MM.1S (cell line): ENCODE results near the gene OGG1.
"Not testable (repeated sequence)": the region's sequence is repeated elsewhere in the genome, so short reads cannot be mapped to it uniquely, and the experiment has no call there.

ENCODE experiments used
- DNase-seq: peaks from one replicate; pipeline ENCODE4 v3.0.0-alpha.2; 2015
- H2AFZ ChIP-seq: fragments of 300-600 bp; sonication (generic); 2 replicates; pipeline ENCODE4 v1.6.0; 2016; ENCODE audit warnings: antibody characterized with exemption, low read length
- H3F3A ChIP-seq: fragments of 300-600 bp; sonication (generic); 2 replicates; pipeline ENCODE4 v1.6.1; 2016; ENCODE audit warnings: mild to moderate bottlenecking, antibody characterized with exemption, low read length, moderate library complexity, mixed read lengths; ENCODE audit not compliant: insufficient read depth
- H3K27ac ChIP-seq: fragments of 300-600 bp; sonication (generic); 2 replicates; pipeline ENCODE4 v1.5.1; 2016; ENCODE audit warnings: mild to moderate bottlenecking, low read length
- H3K27me3 ChIP-seq: fragments of 300-600 bp; sonication (generic); replicated peaks from 2 replicates; pipeline ENCODE4 v1.6.0; 2016; ENCODE audit warnings: low read length; ENCODE audit not compliant: insufficient read depth
- H3K36me3 ChIP-seq: fragments of 300-600 bp; sonication (generic); replicated peaks from 2 replicates; pipeline ENCODE4 v1.6.1; 2016; ENCODE audit warnings: mild to moderate bottlenecking, low read length, mixed read lengths; ENCODE audit not compliant: insufficient read depth
- H3K4me1 ChIP-seq: fragments of 300-600 bp; sonication (generic); 2 replicates; pipeline ENCODE4 v1.6.1; 2016; ENCODE audit warnings: low read length, mixed read lengths
- H3K4me2 ChIP-seq: fragments of 300-600 bp; sonication (generic); 2 replicates; pipeline ENCODE4 v1.6.0; 2016; ENCODE audit warnings: low read depth, low read length
- H3K4me3 ChIP-seq: fragments of 300-600 bp; sonication (generic); 2 replicates; pipeline ENCODE4 v1.5.1; 2016; ENCODE audit warnings: low read length, mixed read lengths
- H3K79me2 ChIP-seq: fragments of 300-600 bp; sonication (generic); 2 replicates; pipeline ENCODE4 v1.6.1; 2016; ENCODE audit warnings: mixed run types, low read length, mixed read lengths
- H3K9ac ChIP-seq: fragments of 300-600 bp; sonication (generic); 2 replicates; pipeline ENCODE4 v1.6.1; 2016; ENCODE audit warnings: low read length, mixed read lengths
- H3K9me2 ChIP-seq: fragments of 300-600 bp; sonication (generic); replicated peaks from 2 replicates; pipeline ENCODE4 v1.6.1; 2016; ENCODE audit warnings: mild to moderate bottlenecking, low read length, mixed read lengths; ENCODE audit not compliant: insufficient read depth
- H3K9me3 ChIP-seq: fragments of 300-600 bp; sonication (generic); replicated peaks from 2 replicates; pipeline ENCODE4 v1.6.1; 2016; ENCODE audit warnings: mild to moderate bottlenecking, low read length, mixed read lengths; ENCODE audit not compliant: insufficient read depth
- H4K20me1 ChIP-seq: fragments of 300-600 bp; sonication (generic); 2 replicates; pipeline ENCODE4 v1.6.1; 2016; ENCODE audit warnings: mild to moderate bottlenecking, low read length, moderate library complexity, mixed read lengths; ENCODE audit not compliant: insufficient read depth
- CTCF ChIP-seq: fragments of 300-600 bp; sonication (generic); IDR thresholded peaks from 2 replicates; pipeline ENCODE4 v1.5.1; 2016; ENCODE audit warnings: antibody characterized with exemption, low read length, mixed read lengths
- EZH2 ChIP-seq: fragments of 300-600 bp; sonication (generic); optimal IDR thresholded peaks from 2 replicates; pipeline ENCODE3; 2017; ENCODE audit warnings: low read depth, mild to moderate bottlenecking, antibody characterized with exemption, low read length, mixed read lengths
- EZH2phosphoT487 ChIP-seq: fragments of 300-600 bp; sonication (generic); IDR thresholded peaks from 2 replicates; pipeline ENCODE4 v1.6.1; 2018; ENCODE audit warnings: antibody characterized with exemption, low read length

The OGG1 gene

GRCh38 chr3:9769012-9769411, 19.3 kb downstream of the OGG1 start:
- Histone ChIP-seq H3K9me2 (no peaks in the 10 kb centered on the region), H3K36me3 (no peaks in the 10 kb centered on the region), H4K20me1 (no peaks in the 10 kb centered on the region), H3K4me3 (peak overlapping the region; percentile 75), H3K27me3 (no peaks in the 10 kb centered on the region), H3K79me2 (no peaks in the 10 kb centered on the region), H3K27ac (no peak overlapping the region), H3K9me3 (no peaks in the 10 kb centered on the region), H3F3A (no peaks in the 10 kb centered on the region; the same call in 1 of the 2 replicates), H3K4me2 (peak overlapping the region; percentile 80; the same call in 1 of the 2 replicates), H3K4me1 (0 out of 2 replicates have a peak, but pooled peaks cover 5% of the 10 kb centered on the region), H2AFZ (peak overlapping the region; percentile 68), H3K9ac (peak overlapping the region; percentile 66; the same call in 1 of the 2 replicates)
- DNase-seq, result no peak
- TF ChIP-seq EZH2 (no peak), CTCF (no peak), EZH2phosphoT487 (no peak)

GRCh38 chr3:9769426-9770275, 19.9 kb downstream of the OGG1 start, which contains the start of gene CAMK1:
Gene CAMK1, minus strand, starts transcription at chr3:9769947. Its CDS starts 2,198 bp downstream, at chr3:9767749.
- peak within 1 kb of the TSS; percentile 68 for H2AFZ ChIP-seq
- no peaks in the 10 kb centered on the region for H3K27me3 ChIP-seq
- H3K4me3 ChIP-seq, result peak within 1 kb of the TSS; percentile 75
- no peaks in the 10 kb centered on the region; the same call in 1 of the 2 replicates for H3F3A ChIP-seq
- H3K79me2 ChIP-seq, result no peaks in the 10 kb centered on the region
- no peaks in the 10 kb centered on the region for H3K9me2 ChIP-seq
- no peaks in the 10 kb centered on the region for H3K36me3 ChIP-seq
- H3K4me2 ChIP-seq, result peak within 1 kb of the TSS; percentile 80
- no peaks in the 10 kb centered on the region for H3K9me3 ChIP-seq
- no peak within 1 kb of the TSS for H3K27ac ChIP-seq
- H4K20me1 ChIP-seq, result no peaks in the 10 kb centered on the region
- no peak for TF ChIP-seq EZH2phosphoT487
- TF ChIP-seq EZH2, result no peak
- no peak for TF ChIP-seq CTCF
- DNase-seq, result peak; percentile 65
- H3K4me1 ChIP-seq, result 0 out of 2 replicates have a peak, but pooled peaks cover 5% of the 10 kb centered on the region
- peak within 1 kb of the TSS; percentile 66; the same call in 1 of the 2 replicates for H3K9ac ChIP-seq

DNA sequence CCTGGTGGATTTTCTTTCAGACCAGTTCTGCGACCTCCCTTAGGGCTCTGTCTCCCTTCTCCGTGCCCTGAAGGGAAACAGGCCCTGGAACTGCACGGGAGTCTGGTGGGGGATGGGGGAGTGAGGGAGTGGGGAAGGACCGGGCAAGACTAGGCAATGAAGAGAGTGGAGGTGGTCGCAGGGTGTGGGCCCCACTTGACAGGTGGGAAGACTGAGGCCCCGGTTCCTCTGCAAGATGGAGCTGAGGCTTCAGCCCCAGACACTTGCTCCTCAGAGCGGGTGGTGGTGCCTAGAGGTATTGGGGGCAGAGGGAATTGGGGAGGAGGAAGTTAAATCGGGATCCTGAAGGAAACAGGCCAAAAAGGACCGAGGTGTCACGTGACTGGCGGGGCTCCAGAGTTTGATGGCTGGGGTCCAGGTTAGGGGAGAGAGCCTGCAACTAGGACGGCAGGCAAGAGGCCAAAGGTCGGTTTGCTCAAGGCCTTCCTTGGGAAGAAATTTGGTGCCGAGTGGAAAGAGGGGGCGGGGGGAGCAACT, 20.6 kb downstream of the OGG1 start:
- peak overlapping the region; percentile 75 for H3K4me3 ChIP-seq
- peak overlapping the region; percentile 80 for H3K4me2 ChIP-seq
- 0 out of 2 replicates have a peak, but pooled peaks cover 5% of the 10 kb centered on the region for H3K4me1 ChIP-seq
- H3K36me3 ChIP-seq, result no peaks in the 10 kb centered on the region
- H3F3A ChIP-seq, result no peaks in the 10 kb centered on the region; the same call in 1 of the 2 replicates
- no peak overlapping the region for H3K27ac ChIP-seq
- H3K9me3 ChIP-seq, result no peaks in the 10 kb centered on the region
- H3K9me2 ChIP-seq, result no peaks in the 10 kb centered on the region
- H4K20me1 ChIP-seq, result no peaks in the 10 kb centered on the region
- DNase-seq, result no peak
- no peaks in the 10 kb centered on the region for H3K27me3 ChIP-seq
- H3K79me2 ChIP-seq, result no peaks in the 10 kb centered on the region
- H2AFZ ChIP-seq, result peak overlapping the region; percentile 68
- TF ChIP-seq EZH2phosphoT487, result no peak
- TF ChIP-seq CTCF, result no peak
- TF ChIP-seq EZH2, result no peak
- peak overlapping the region; percentile 66; the same call in 1 of the 2 replicates for H3K9ac ChIP-seq

DNA sequence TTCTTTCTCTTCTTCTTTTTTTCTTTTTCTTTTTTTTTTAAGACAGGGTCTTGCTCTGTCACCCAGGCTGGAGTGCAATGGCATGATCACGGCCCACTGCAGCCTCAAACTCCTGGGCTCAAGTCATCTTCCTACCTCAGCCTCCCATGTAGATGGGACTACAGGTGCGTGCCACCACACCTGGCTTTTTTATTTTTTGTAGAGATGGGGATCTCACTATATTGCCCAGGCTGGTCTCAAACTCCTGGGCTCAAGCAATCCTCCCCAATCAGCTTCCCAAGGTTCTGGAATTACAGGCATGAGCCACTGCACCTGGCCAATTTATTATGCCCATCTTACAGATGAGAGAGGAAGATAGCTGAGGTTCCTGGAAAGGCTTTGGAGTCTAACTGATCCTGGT, 21.3 kb downstream of the OGG1 start:
- not testable (repeated sequence) for H3F3A ChIP-seq, H3K4me1 ChIP-seq, H3K79me2 ChIP-seq, H3K4me3 ChIP-seq, H2AFZ ChIP-seq, H4K20me1 ChIP-seq, H3K36me3 ChIP-seq, H3K27me3 ChIP-seq, DNase-seq, H3K9me3 ChIP-seq, H3K4me2 ChIP-seq, H3K9me2 ChIP-seq, H3K27ac ChIP-seq, H3K9ac ChIP-seq
